COR-L47 (cell line): ENCODE results near the gene ACTL10.

Experiments
- DNase-seq: peaks from one replicate; lab custom pipeline; 2025; lab: John Stamatoyannopoulos, UW

Gene ACTL10

DNA sequence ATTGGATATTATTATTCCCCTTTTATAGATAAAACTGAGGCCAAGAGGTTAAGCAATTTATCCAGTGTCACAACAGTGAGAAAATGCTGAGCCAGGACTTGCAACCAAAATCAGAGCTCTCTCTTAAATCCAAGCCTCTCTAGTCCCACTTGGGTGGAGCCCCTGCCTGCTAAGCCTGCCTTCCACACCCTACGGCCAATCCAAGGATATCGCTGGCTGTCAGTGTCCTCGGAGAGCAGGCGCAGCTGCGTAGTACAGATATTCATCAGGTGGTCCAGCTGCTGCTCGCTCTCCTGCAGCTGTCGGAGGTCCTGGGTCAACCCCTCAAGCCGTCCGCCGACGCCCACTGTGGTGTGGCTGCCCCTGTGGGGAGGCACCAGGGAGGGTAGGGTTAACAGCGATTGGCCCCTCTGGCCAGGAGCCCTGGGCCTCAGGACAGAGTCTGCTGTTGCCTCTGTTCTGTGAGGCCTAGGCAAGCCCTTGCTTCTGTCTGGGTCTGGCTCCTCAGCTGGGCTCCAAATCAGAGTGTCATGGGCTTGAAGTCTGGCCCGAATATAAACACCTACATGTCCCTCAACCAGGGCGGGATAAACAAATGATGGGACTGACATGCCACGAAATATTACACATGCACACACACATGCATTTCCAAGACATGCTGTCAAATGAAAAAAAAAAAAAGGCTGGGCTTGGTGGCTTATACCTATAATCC, 11.4 kb downstream of the ACTL10 start:
- DNase-seq = no peak

GRCh38 chr20:33679758-33680485, 13.2 kb downstream of the ACTL10 start:
- DNase-seq = no peak

GRCh38 chr20:33680686-33681085, 13.9 kb downstream of the ACTL10 start:
- no peak for DNase-seq

GRCh38 chr20:33681288-33681687, 14.5 kb downstream of the ACTL10 start:
- no peak for DNase-seq

DNA sequence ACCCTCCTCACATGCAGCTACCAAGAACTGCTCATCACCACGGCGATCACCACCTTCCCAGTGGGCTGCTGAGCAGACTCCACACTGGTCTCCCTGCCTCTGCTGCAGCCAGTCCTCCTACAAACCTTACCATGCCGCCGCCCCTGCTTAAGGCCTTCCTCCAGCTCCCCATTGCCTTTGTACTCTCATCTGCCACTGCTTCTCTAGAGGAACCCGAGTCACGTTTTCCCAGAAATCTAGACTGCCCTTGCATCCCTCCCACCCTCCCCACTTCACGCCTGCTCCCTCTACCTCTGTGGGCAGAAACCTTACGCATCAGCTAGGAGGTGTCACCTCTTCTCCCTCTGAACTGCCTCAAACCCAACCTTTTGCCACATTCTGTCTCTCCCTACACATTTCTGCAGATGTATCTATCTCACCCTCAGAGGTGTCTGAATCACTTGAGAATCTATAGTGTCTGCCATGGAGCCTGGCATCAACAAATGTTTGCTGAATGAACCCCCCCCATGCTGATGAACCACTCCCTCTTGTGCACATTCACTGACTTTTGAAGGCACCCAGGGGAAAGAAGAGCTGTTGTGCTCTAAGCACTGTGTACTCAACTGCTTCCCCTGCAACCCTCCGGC, 15.1 kb downstream of the ACTL10 start:
- peak; percentile 28 for DNase-seq

DNA sequence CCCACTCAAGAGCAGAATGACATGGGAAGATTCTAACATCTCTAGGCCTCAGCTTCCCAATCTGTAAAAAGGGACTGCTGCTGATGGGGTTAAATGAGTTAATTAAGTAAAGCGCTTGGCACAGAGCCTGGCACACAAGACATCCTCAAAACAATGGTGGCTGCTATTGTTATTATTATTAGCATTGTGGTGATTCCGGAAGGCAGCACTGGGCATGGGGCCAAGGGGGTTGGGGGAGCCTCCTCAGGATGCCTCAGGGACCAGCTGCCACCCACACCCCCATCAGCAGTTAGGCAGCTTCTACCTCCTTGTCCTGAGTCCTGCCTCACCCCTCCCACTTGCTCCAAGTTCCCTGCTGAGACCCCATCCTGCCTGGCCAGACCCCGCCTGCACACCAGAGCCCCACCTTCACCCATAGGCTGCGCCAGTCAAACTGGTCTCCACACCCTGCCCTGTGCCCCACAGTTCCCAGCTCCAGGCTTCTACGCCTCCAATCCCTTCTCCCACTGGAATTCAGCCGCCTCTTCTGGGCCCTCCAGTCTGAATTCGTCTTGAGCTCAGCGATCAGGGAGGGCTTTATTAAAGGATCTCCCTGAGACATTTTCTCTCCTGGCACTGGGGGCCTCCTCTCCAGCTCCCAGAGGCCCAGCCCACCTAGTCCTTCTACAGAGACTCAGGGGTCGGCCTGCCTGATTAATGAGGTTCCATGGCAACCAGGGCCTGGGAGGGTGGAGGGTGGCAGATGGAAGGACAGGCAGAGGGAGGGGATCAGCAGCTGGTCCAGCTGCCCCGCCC, 18.0 kb downstream of the ACTL10 start:
- DNase-seq = peak; percentile 96

DNA sequence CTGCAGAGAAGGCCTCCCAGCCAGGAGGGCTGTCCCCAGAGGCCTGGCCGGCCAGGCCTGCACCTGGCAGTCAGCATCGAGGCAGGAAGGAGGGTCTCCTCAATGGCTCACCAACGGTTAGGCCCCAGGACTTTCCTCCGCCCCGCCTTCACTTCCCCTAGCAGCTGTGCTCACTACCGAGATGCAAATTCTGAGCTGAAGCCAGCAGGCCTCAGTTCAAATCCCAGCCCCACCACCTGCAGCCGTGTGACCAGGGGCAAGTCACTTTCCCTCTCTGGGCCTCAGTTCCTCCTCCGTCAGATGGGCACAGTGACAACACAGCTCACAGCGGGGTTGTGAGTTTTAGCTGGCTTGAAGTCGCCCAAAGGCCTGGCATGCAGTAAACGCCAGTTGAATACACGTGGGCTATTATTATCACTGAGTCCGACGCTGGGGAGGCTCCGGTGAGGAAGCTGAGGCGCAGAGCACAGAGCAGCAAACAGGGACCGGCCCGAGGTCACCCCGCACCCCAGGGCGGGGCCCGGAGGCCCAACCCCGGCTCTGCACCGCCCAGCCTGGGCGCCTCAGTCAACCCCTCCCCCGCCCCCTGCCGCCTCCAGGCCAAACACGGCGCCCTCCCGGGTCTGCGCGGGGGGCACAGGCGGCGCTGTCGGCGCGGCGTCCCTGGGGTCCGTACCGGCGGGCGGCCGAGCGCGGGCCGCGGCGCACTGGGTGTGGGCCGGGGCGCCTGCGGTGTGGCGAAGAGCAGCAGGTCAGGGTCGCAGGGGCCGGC, 18.8 kb downstream of the ACTL10 start:
- peak; percentile 60 for DNase-seq

GRCh38 chr20:33686100-33686983, 19.6 kb downstream of the ACTL10 start, which contains the start of gene E2F1:
Gene E2F1, minus strand, starts transcription at chr20:33686385. Its CDS starts 121 bp downstream, at chr20:33686264.
- DNase-seq = peak; percentile 97

GRCh38 chr20:33686984-33687366, 20.2 kb downstream of the ACTL10 start:
- no peak for DNase-seq

DNA sequence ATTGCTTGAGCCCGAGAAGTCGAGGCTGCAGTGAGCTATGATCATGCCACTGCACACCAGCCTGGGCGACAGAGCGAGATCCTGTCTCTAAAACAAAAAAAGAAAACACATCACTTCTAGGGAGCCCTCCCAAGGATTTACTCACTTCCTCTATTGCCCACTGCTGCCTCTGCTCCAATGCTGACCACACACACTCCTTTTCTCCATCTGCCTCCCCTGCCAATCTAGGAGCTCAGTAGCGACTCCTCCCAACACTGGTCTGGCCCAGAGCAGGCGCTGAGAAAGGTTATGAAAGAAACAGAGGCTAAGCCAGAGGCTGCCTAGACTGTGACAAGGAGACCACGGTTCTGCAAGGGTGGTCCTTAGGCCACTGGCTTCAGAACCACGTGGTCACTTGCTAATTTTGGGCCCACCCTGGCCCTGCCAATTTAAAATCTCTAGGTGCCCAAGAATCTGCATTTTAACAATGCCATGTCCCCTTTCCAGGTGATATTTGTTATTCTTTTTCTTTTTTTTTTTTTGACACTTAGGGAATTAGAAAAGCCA, 20.7 kb downstream of the ACTL10 start:
- no peak for DNase-seq

DNA sequence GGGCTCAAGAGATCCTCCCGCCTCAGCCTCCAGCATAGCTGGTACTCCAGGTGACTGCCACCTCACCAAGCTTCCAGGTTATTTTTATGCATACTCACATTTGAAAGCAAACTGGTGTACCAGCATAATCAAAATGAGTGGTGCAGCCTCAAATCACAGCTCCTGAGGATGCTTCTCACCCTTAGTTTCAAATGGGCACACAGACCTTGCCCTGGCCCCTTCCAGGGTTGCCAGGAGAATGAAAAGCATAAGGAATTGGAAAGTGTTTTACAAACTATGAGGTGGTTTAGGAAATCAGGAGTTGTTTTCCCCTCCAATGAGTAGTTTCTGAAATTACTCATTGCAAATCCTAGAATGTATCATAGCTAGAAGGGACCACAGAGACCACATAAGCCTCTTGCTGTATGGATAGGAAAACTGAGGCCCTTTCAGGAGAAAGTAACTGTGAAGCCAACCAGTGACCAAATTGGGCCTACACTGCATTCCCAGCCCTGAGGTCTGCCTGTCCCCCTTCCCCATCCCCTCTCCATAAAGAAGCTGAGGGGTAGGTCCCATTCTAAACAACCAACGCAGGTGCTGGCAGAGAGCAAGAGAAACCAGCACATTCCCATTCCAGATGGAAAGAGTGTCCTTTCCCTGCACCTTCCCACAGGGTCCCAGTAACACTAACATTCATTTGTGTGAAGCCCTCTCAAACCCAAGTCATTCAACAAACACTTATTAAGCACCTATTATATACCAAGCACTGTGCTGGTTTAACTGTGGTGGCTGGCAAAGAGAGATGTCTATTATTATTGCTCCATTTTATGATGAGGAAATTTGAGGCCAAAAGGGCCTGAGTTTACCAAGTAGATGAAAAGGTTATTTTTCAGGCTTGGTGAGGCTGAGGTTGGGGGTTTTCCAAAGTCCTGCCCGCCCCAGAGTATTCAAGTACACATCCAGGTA, 21.5 kb downstream of the ACTL10 start:
- no peak for DNase-seq

DNA sequence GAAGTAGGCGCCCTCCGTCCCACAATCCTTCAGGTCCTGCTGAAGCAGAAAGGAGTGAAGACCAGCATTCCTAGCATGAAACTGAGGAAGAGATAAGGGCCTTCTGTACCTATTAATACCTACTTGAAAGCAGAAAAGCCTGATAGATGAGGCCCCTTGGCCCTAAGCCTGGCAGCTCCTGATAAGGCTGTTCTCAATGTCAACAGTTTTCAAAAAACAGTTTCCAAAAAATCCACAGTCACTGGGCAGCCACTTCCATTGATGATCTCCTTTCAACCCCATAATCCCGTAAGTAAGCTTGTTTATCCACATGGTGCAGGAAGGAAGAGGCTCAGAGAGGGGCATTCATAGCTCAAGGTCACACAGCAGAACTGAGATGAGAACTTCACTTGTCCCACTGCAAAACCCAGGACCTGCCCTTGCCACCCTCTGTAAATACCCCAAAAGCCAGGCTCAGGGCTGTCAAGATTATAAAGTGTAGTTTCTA, 22.2 kb downstream of the ACTL10 start:
- DNase-seq = no peak

DNA sequence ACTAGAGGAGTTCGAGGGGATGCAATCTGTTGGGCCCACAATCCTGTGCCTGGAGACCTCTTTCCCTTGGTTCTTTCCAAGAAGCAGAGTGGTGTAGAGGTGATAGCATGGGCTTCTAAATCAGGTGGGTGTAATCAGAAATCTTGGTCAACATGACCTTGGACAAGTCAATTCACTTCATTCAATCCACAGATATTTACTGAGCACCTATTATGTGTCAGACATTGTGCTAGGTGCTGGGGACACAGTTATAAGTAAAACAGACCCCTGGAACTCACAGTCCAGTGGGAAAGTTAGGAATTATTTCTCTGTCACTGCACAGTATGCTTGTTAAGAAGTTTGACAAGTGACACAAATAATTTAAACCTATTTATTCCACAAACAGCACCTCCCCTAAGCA, 22.8 kb downstream of the ACTL10 start:
- DNase-seq = no peak

DNA sequence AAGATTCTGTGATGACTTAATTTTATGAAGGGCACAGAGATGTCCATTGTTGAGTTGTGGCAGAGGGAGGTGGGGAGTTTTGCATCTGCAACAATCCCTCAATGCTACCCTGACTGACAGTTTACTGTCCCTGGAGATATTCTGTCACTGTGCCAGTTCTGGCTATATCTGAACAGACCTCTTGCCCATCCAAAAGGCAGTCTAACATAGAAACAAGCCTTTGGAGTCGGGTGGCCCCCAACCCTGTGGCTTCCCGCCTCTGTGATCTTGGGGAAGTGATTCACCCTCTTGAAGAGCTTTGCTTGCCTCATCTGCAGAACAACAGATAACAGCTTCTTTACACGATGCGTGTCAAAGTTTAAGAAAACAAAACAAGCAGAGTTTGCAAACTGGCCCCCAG, 23.2 kb downstream of the ACTL10 start:
- DNase-seq = no peak

DNA sequence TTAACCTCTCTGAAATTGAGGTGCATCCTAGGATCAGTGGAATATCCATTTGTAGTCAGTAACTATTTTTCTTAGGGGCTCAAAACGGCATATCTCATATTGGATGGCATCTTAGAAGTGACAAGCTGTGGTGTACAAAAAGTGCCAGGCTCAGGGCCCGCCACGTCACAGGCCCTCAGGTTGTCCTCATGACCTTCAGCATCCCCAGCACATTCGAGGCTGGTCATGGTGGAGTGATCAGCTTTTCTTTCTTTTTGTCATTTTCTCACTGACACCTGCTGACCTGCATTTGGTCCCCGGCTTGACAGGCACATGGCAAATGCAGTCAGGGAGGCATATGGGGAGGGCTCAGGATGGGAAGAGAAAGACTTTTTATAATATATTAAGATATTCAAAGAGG, 26.5 kb downstream of the ACTL10 start:
- DNase-seq = no peak

GRCh38 chr20:33693741-33694638, 27.2 kb downstream of the ACTL10 start:
- DNase-seq = peak; percentile 69

DNA sequence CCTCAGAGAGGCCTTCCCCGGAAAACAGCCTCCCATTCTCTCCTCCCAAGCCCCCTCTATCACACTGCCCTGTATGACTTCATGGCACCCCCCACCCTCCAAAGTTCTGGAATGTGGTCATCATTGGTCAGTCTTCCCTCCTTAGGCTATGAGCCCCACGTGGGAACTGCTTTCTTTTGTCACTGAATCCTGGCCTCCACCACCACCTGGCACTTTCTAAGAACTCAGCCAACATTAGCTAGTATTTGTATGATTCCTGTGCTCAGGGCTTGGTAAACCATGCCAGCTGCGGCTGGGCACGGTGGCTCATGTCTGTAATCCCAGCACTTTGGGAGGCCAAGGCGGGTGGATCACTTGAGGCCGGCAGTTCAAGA, 27.9 kb downstream of the ACTL10 start:
- DNase-seq = no peak

DNA sequence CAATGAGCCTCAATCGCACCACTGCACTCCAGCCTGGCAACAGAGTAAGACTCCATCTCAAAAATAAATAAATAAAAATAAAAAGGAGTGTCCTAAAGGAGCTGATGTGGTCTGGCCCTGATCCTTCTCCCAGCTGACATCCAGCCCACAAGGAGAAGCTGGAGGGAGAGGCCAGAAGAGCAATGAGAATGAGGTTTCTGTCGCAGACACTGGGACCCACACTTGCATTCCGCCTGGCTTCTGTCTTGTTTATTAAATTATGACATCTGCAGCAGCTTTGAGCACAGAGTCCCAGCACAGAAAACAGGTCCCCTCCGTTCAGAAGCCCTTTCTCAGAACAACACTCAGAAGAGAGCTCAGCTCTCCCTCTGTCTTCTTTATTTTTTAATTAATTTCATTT, 29.7 kb downstream of the ACTL10 start:
- DNase-seq = no peak
